GM12891 (cell line): ENCODE measurements around the gene WDPCP.
"Not testable (repeated sequence)": the region's sequence is repeated elsewhere in the genome, so short reads cannot be mapped to it uniquely, and the experiment has no call there.

Source experiments
- DNase-seq: peaks from one replicate; pipeline ENCODE4 v3.0.0; 2011; ENCODE audit warnings: low spot score; ENCODE audit not compliant: insufficient read length
- FAIRE-seq: peaks from 2 replicates; lab custom pipeline; 2011; peaks lifted over from hg19 to GRCh38; lab: Jason Lieb, UNC
- PAX5 ChIP-seq: IDR thresholded peaks from 2 replicates; pipeline ENCODE4 v1.6.1; 2011; ENCODE audit warnings: low read length, moderate library complexity, mild to moderate bottlenecking; ENCODE audit not compliant: insufficient read depth, severe bottlenecking
- POLR2A ChIP-seq: IDR thresholded peaks from 2 replicates; pipeline ENCODE4 v1.6.1; 2011; ENCODE audit warnings: low read depth, low read length, control low read depth
- POLR2AphosphoS5 ChIP-seq: IDR thresholded peaks from 2 replicates; pipeline ENCODE4 v1.6.1; 2011; ENCODE audit warnings: low read depth, low read length, control low read depth
- POU2F2 ChIP-seq: IDR thresholded peaks from 2 replicates; pipeline ENCODE4 v1.6.1; 2011; ENCODE audit warnings: low read depth, mild to moderate bottlenecking, control low read depth, low read length, moderate library complexity
- SPI1 ChIP-seq: IDR thresholded peaks from 2 replicates; pipeline ENCODE4 v1.6.1; 2011; ENCODE audit warnings: low read depth, low read length, control low read depth
- TAF1 ChIP-seq: IDR thresholded peaks from 2 replicates; pipeline ENCODE4 v1.6.1; 2011; ENCODE audit warnings: low read depth, low read length, control low read depth

Gene WDPCP

GRCh38 chr2:63194175-63194574 is 394.1 kb downstream of the WDPCP start:
- DNase-seq (no peak), FAIRE-seq (no peak)
- TF ChIP-seq TAF1: no peak
- TF ChIP-seq SPI1: no peak
- TF ChIP-seq POU2F2: no peak
- TF ChIP-seq PAX5: no peak
- TF ChIP-seq POLR2AphosphoS5: no peak
- no peak for TF ChIP-seq POLR2A

GRCh38 chr2:63192889-63193774 is 395.1 kb downstream of the WDPCP start:
- DNase-seq (no peak), FAIRE-seq (no peak)
- TF ChIP-seq TAF1 (no peak), POLR2A (no peak), SPI1 (no peak), POU2F2 (no peak)

- DNase-seq (no peak), FAIRE-seq (no peak)
- TF ChIP-seq SPI1 (no peak), POLR2AphosphoS5 (no peak), PAX5 (no peak), POLR2A (no peak), TAF1 (no peak), POU2F2 (no peak)
Measured at GRCh38 chr2:63192169-63192888, 395.9 kb downstream of the WDPCP start.

GRCh38 chr2:63189026-63189425 is 399.3 kb downstream of the WDPCP start:
- TF ChIP-seq POLR2AphosphoS5 (no peak), POLR2A (no peak), TAF1 (no peak), PAX5 (no peak), SPI1 (no peak), POU2F2 (no peak)
- DNase-seq (peak; percentile 16), FAIRE-seq (peak; percentile 89)

- no peak for FAIRE-seq
- no peak for TF ChIP-seq SPI1
- no peak for TF ChIP-seq POU2F2
- TF ChIP-seq POLR2A: no peak
- no peak for TF ChIP-seq POLR2AphosphoS5
- TF ChIP-seq PAX5: no peak
- no peak for TF ChIP-seq TAF1
- no peak for DNase-seq
Measured at GRCh38 chr2:63186331-63186730, 401.9 kb downstream of the WDPCP start.

- no peak for FAIRE-seq
- DNase-seq: no peak
- TF ChIP-seq TAF1 (no peak), POLR2AphosphoS5 (no peak), PAX5 (no peak), POU2F2 (no peak), POLR2A (no peak), SPI1 (no peak)
Measured at GRCh38 chr2:63163161-63163820, 425.0 kb downstream of the WDPCP start.

- DNase-seq (no peak), FAIRE-seq (no peak)
- TF ChIP-seq TAF1 (no peak), SPI1 (no peak), POU2F2 (no peak), PAX5 (no peak), POLR2A (no peak), POLR2AphosphoS5 (no peak)
Measured at GRCh38 chr2:63159262-63159661, 429.0 kb downstream of the WDPCP start.

GRCh38 chr2:63136683-63137082 is 451.6 kb downstream of the WDPCP start:
- not testable (repeated sequence) for FAIRE-seq, DNase-seq

GRCh38 chr2:63132020-63132419 is 456.3 kb downstream of the WDPCP start:
- FAIRE-seq (no peak), DNase-seq (no peak)
- TF ChIP-seq TAF1: no peak
- TF ChIP-seq PAX5: no peak
- TF ChIP-seq SPI1: no peak
- no peak for TF ChIP-seq POLR2AphosphoS5
- TF ChIP-seq POLR2A: no peak
- no peak for TF ChIP-seq POU2F2
